CD4-positive, alpha-beta T cell treated with Interleukin-4 for 1 hour (primary cell): ENCODE results near the gene CDK11A.
"Not testable (repeated sequence)": the region's sequence is repeated elsewhere in the genome, so short reads cannot be mapped to it uniquely, and the experiment has no call there.

Experiments
- DNase-seq, 2 donors: peaks; one replicate each; pipeline ENCODE4 v3.0.0-alpha.2; 2020 to 2022

Gene CDK11A

GRCh38 chr1:1662392-1662791 lies 61.8 kb downstream of the CDK11A start:
- not testable (repeated sequence) for DNase-seq

- DNase-seq = peak; percentile 96 to 97
Observed at GRCh38 chr1:1658583-1659549, 65.3 kb downstream of the CDK11A start, which contains the start of gene CDK11B. CDK11B (minus strand) TSS chr1:1659004; CDS start chr1:1657485, 1,519 bp downstream.
